Erythroblast (primary cell): ENCODE results near the gene ANK3.

ENCODE experiments used
- GATA1 ChIP-seq: IDR thresholded peaks from 2 replicates; pipeline ENCODE4 v1.6.1; 2011; ENCODE audit warnings: low read depth, mild to moderate bottlenecking, control low read depth, low read length, moderate library complexity
- POLR2A ChIP-seq: IDR thresholded peaks from 2 replicates; pipeline ENCODE4 v1.6.1; 2011; ENCODE audit warnings: mild to moderate bottlenecking, low read length

- TF ChIP-seq POLR2A, result no peak
- TF ChIP-seq GATA1, result no peak
Observed at GRCh38 chr10:60340973-60341372, 48.7 kb downstream of the ANK3 start.
